OCI-LY7 (cell line): ENCODE measurements around the gene APBB2.

Experiments used
- EZH2phosphoT487 ChIP-seq: fragments of 200-600 bp; sonication (generic); IDR thresholded peaks from 2 replicates; pipeline ENCODE4 v1.6.1; 2018; ENCODE audit warnings: low read depth, borderline replicate concordance, mild to moderate bottlenecking, mixed run types, antibody characterized with exemption, low read length, moderate library complexity, mixed read lengths
- TF ChIP-seq, protein P1 (sequence below): fragments of 200-600 bp; sonication (generic); conservative IDR thresholded peaks from 2 replicates; pipeline ENCODE4 v1.5.1; 2014; ENCODE audit warnings: mild to moderate bottlenecking, antibody characterized with exemption, low read length, moderate library complexity, mixed read lengths

DNA sequence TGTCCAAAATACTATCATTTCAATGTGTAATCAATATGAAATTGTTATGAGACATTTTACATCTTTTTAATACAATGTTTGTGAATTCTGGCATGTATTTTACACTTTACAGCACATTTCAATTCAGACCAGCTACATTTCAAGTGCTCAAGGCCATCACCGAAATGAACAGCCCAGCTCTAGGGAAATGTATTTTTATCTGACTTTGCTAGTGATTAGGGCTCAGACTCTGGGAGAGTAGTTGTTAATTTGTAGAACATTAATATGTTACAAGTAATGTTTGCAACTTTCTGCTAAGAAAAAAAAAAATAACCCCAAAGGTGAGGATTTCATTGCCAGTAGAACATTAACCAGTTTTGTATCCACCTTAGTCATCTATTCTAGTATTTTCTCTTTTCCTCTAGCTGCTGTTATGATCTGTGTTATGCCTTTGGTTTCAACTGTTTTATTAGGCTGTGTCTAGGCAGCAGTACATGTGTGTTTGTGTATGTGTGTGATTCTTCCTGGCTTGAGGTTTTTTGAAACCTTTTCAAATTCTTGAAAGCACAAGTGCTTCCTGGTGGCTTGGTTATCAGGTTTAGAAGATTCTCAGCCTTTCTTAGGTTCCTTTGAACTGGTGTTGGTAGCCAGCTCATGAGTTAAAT, 338.7 kb downstream of the APBB2 start:
- no peak for TF ChIP-seq EZH2phosphoT487
- TF ChIP-seq, protein P1, sequence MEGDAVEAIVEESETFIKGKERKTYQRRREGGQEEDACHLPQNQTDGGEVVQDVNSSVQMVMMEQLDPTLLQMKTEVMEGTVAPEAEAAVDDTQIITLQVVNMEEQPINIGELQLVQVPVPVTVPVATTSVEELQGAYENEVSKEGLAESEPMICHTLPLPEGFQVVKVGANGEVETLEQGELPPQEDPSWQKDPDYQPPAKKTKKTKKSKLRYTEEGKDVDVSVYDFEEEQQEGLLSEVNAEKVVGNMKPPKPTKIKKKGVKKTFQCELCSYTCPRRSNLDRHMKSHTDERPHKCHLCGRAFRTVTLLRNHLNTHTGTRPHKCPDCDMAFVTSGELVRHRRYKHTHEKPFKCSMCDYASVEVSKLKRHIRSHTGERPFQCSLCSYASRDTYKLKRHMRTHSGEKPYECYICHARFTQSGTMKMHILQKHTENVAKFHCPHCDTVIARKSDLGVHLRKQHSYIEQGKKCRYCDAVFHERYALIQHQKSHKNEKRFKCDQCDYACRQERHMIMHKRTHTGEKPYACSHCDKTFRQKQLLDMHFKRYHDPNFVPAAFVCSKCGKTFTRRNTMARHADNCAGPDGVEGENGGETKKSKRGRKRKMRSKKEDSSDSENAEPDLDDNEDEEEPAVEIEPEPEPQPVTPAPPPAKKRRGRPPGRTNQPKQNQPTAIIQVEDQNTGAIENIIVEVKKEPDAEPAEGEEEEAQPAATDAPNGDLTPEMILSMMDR = no peak
